ENCODE data around the gene AGA. TPM values are rescaled to one million over a fixed set of nuclear protein-coding genes. Genes with fewer than 3 reads are reported as not detected.

The AGA gene
- total RNA-seq, 2 donors from 2014 or later, result 12.2 to 15.2 TPM

DNA sequence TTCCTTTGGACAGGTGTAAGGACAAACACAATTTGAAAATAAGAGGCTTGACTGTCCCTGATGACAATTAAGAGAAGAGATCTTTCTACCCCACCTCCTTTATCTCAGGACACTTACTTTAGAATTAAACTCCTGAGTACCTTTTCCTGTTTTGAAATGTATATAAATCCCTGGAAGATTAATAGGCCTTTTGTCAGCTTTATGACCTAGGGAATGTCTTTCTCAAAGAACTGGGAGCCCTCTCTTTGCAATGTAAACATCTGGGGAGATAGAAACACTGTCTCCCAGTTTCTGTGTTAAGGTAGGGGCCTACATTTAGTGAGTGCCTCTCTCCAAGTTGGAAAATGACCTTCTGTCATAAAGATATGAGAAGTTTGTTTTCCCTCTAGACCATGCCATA is 31.7 kb downstream of the AGA start:
- intact Hi-C loops (cut with DNase I), result no loop called here
- Histone ChIP-seq H3K27ac (no peak overlapping the region), H3K4me1 (no peaks in the 10 kb centered on the region)

DNA sequence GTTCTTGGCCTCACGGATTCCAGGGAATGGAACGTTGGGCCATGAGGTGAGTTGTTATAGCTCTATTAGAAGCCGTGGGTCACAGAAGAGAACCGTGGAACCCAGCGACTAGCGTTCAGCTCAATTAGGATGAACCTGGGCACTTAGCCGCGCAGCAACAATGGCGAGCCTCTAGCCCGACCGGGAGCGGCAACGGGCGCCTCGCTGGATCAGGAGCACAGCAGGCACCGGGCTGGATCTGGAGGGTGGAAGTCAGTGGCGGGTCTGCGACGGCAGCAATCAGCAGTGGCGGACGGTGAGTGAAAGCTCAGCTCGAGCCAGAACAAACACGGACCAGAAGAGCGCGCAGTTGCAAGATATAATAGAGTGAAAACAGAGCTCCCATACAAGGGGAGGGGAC is 34.2 kb downstream of the AGA start:
- H3K27ac ChIP-seq, result no peak overlapping the region
- no peaks in the 10 kb centered on the region for H3K27me3 ChIP-seq
- H3K4me3 ChIP-seq, result no peak overlapping the region
- H3K4me1 ChIP-seq, result no peaks in the 10 kb centered on the region
- TF ChIP-seq, protein P1, sequence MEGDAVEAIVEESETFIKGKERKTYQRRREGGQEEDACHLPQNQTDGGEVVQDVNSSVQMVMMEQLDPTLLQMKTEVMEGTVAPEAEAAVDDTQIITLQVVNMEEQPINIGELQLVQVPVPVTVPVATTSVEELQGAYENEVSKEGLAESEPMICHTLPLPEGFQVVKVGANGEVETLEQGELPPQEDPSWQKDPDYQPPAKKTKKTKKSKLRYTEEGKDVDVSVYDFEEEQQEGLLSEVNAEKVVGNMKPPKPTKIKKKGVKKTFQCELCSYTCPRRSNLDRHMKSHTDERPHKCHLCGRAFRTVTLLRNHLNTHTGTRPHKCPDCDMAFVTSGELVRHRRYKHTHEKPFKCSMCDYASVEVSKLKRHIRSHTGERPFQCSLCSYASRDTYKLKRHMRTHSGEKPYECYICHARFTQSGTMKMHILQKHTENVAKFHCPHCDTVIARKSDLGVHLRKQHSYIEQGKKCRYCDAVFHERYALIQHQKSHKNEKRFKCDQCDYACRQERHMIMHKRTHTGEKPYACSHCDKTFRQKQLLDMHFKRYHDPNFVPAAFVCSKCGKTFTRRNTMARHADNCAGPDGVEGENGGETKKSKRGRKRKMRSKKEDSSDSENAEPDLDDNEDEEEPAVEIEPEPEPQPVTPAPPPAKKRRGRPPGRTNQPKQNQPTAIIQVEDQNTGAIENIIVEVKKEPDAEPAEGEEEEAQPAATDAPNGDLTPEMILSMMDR (IDR thresholded peaks at IDR 0.05), result no peak
- DNase-seq, result no peak
- no peaks in the 10 kb centered on the region for H3K36me3 ChIP-seq
- no peaks in the 10 kb centered on the region for H3K9me3 ChIP-seq
- H3K9ac ChIP-seq (ENCODE audit: low read depth in 2 of 2, low read length in 2 of 2), result no peak overlapping the region
- intact Hi-C loops (cut with DNase I), result no loop called here

More for the DNA sequence above, 31.7 kb downstream of the AGA start:
- DNase-seq, result no peak
- no peak overlapping the region for H3K4me3 ChIP-seq
- no peaks in the 10 kb centered on the region for H3K9me3 ChIP-seq
- H3K36me3 ChIP-seq, result no peaks in the 10 kb centered on the region
- H3K27me3 ChIP-seq, result no peaks in the 10 kb centered on the region
- TF ChIP-seq, protein P1 (IDR thresholded peaks at IDR 0.05), result no peak
- no peak overlapping the region for H3K9ac ChIP-seq (ENCODE audit: low read depth in 2 of 2, low read length in 2 of 2)

DNA sequence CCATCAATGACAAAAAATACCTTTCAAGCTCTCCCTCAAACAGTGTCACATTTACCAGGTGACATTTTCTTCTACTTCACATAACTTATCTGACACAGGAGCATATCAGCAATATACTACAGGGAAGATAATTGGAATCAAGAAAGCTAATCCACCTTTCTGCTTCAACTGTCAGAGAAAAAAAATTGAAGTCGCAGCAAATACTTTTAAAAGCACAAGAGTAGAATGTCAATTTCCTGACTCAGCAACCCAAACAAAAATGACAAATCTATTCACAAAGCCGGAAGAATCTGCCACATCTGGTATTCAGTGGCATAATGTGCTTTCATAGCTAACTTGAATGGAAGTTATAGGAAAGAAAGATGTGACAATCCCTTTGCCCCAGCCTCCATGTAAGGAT is 36.7 kb downstream of the AGA start:
- H3K9ac ChIP-seq (ENCODE audit: low read depth in 2 of 2, low read length in 2 of 2), result no peak overlapping the region
- intact Hi-C loops (cut with DNase I), result no loop called here
- H3K4me3 ChIP-seq, result no peak overlapping the region
- H3K27me3 ChIP-seq, result no peaks in the 10 kb centered on the region
- no peak for DNase-seq
- no peaks in the 10 kb centered on the region for H3K9me3 ChIP-seq
- TF ChIP-seq, protein P1 (IDR thresholded peaks at IDR 0.05), result no peak
- H3K36me3 ChIP-seq, result no peaks in the 10 kb centered on the region
- no peaks in the 10 kb centered on the region for H3K4me1 ChIP-seq
- H3K27ac ChIP-seq, result no peak overlapping the region

DNA sequence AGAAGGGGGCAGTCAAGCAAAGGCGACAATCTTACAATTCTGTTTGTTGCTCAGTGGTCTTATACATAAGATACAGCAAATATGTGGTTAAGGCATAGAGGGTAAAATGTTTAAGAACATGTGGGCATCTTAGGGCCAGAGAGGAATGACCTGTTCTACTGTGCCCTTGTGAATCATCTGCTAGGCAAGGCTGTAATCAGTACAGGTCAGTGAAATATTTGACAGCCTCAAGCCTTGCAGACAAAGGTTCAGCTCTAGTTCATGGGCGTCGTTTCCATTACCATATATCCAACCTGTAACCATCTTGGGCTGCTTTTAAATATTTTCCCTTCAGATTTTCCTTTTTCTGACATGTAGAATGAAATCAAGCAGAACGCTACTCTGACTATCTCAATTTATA is 37.3 kb downstream of the AGA start:
- no peak overlapping the region for H3K27ac ChIP-seq
- no peaks in the 10 kb centered on the region for H3K36me3 ChIP-seq
- H3K9me3 ChIP-seq, result no peaks in the 10 kb centered on the region
- no peaks in the 10 kb centered on the region for H3K4me1 ChIP-seq
- no peak for DNase-seq
- H3K9ac ChIP-seq (ENCODE audit: low read depth in 2 of 2, low read length in 2 of 2), result no peak overlapping the region
- no peaks in the 10 kb centered on the region for H3K27me3 ChIP-seq
- no peak overlapping the region for H3K4me3 ChIP-seq
- intact Hi-C loops (cut with DNase I), result no loop called here
- TF ChIP-seq, protein P1 (IDR thresholded peaks at IDR 0.05), result no peak

DNA sequence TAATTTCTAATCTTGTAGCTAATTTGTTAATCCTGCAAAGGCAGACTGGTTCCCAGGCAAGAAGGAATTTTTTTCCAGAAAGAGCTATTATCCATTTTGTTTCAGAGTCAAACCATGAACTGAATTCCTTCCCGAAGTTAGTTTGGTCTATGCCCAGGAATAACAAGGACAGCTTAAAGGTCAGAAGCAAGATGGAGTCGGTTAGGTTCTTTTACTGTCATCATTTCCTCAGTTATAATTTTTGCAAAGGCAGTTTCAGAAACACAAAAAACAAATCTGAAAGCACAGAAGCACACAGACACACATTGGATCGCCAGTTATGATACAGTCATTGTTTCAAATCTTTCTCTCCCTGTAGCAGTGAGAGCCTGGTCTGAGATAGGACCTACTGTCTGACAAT is 37.9 kb downstream of the AGA start:
- Histone ChIP-seq H3K27ac (no peak overlapping the region), H3K4me3 (no peak overlapping the region), H3K9ac (ENCODE audit: low read depth in 2 of 2, low read length in 2 of 2) (no peak overlapping the region), H3K36me3 (no peaks in the 10 kb centered on the region), H3K27me3 (no peaks in the 10 kb centered on the region), H3K4me1 (no peaks in the 10 kb centered on the region), H3K9me3 (no peaks in the 10 kb centered on the region)
- DNase-seq, result no peak
- TF ChIP-seq, protein P1 (IDR thresholded peaks at IDR 0.05), result no peak
- intact Hi-C loops (cut with DNase I), result no loop called here

DNA sequence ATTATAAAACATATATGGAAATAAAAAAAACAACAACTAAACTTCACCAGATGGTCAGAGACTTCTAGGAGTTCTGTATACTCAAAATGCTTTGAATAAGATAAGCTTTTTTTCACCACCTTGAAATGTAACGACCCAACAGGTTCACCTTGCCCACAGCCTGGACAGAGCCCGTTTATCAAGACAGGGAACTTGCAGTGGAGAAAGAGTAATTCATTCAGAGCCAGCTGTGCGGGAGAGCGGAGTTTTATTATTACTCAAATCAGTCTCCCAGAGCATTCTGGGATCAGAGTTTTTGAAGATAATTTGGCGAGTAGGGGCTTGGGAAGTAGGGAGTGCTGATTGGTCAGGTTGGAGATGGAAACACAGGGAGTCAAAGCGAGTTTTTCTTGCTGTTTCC is 38.5 kb downstream of the AGA start:
- TF ChIP-seq, protein P1 (IDR thresholded peaks at IDR 0.05), result no peak
- intact Hi-C loops (cut with DNase I), result no loop called here
- H3K4me3 ChIP-seq, result no peak overlapping the region
- no peak overlapping the region for H3K27ac ChIP-seq
- H3K4me1 ChIP-seq, result no peaks in the 10 kb centered on the region
- H3K36me3 ChIP-seq, result no peaks in the 10 kb centered on the region
- H3K9ac ChIP-seq (ENCODE audit: low read depth in 2 of 2, low read length in 2 of 2), result no peak overlapping the region
- no peaks in the 10 kb centered on the region for H3K27me3 ChIP-seq
- no peak for DNase-seq
- H3K9me3 ChIP-seq, result no peaks in the 10 kb centered on the region
